Measurements from ENCODE around the gene OVAAL. TPM values are rescaled to one million over a fixed set of nuclear protein-coding genes. Genes with fewer than 3 reads are reported as not detected.
"Not testable (repeated sequence)": the region's sequence is repeated elsewhere in the genome, so short reads cannot be mapped to it uniquely, and the experiment has no call there.

OVAAL gene
- total RNA-seq, 1 donor from 2014 or later, result not detected

DNA sequence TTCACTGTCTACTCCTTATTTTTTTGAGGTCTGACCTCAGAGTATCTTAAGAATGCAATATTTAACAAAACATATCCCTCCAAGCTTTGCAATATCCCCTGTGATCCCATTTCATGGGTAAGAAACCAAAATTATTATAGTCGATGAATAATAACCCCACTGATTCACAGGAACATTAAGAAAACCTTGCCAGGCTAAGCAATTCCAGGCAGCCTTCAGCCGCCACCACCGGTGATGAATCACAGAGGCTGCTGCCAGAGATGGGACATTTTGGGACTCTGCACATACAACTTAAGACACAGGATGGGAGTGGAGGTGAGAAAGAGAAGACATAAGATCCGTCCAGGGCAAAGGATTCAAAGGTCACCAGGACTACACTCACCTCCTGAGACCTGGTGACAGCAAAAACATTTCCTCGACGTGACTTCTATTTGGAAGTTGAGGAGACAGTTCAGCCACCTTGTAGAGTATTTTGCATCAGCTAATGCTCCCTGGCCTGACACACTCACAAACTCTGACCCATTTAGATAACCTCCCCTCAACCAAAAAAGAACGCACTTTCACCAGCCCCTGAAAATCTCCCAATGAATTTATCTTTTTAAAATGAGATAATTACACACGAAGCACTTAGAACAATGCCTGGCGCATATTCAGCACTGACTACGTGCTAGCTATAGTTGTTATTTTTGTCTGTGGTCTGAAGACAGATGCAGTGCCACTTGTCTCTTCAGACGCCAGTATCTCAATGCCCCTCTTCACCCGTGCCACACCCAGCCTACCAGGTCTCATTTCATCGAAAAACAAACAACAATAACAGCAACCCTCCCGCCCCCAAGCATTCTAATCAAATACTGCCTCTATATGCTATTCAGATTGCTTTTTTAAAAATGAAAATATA, 17.8 kb upstream of the OVAAL start:
- no peak for DNase-seq (ENCODE audit: low read depth in 2 of 2)

DNA sequence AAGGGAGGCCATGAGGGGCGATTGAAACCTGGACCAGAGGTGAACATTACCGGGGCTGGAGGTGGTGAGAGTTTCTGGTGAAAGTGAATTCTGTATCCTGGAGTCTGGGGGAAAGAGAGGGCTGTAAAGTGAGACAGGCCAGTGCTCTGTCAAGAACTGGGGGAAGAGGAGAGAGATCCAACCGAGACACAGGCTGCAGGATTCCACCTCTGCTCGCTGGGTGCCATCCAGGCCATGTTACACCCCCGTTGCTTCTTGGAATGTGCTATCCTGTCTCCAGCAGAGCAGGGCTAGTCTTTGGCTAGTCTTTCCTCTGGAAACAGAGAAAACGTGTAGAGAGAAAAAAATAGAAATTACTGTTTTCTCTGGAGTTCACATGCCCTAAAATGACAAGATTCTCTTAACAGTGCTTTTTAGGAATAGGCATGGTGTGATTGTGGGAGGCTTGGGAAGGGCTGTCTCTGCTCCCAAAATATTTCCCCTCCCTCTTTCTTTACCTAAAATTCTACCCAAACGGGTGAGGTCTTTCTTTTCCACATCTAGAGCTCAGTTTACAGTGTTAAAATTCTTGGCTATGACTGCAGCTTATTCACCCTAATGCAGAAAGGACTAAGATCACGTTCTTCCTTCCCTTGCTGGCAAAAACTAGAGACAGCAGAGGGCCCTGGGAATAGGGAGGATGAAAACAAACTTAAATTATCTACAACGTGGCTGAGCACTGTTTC, 16.5 kb upstream of the OVAAL start:
- no peak for DNase-seq (ENCODE audit: low read depth in 2 of 2)

DNA sequence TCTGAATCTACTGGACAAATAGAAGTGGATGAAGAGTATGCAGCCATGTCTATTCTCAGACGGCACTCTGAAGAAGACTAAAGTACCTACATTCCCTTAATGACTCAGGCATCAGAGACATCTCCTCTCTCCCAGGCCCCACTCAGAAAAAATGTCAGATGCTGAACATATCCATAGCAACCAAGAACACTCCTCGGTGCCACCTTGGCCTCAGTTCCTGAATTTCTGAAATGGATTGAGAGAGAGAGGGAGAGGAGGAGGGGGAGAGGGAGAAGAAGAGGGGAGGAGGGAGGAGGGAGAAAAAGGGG, 16.0 kb upstream of the OVAAL start:
- no peak for DNase-seq (ENCODE audit: low read depth in 2 of 2)

DNA sequence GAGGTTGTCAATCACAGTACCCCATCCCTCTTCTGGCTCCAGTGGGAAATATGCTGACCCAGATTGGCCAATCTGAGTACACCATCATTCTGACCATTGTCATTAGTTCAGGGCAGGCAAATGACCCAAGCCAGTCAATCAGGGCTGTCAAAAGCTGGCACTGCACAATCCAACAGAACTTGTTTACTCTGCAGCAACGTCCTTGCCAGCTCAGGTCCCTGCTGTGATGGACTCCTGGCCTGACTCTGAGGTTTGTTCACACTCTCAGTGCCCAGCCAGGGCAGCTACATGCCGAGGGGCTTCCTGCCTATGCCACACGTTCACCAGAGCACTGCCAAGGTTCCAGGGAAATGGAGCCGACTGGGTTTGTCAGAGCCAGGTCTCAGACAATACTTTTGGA, 14.7 kb upstream of the OVAAL start:
- no peak for DNase-seq (ENCODE audit: low read depth in 2 of 2)

DNA sequence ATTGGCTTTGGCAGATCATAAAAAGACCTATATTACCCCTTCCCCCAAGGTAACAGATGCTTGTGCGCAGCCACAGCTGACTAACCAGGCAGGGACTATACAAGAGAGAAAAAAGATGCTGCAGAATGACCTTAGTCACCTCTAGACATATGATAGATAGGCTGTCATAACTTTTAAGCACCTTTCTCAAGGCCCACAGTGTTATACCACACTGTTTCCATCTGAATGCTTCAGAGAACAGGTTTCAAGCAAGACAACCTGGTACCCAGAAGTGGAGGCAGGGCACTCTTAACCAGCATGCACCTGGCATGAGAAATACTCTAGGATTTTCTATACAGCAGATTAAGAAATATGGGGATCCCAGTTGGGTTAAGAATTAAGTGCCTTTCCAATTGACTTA, 12.8 kb upstream of the OVAAL start:
- no peak for DNase-seq (ENCODE audit: low read depth in 2 of 2)

DNA sequence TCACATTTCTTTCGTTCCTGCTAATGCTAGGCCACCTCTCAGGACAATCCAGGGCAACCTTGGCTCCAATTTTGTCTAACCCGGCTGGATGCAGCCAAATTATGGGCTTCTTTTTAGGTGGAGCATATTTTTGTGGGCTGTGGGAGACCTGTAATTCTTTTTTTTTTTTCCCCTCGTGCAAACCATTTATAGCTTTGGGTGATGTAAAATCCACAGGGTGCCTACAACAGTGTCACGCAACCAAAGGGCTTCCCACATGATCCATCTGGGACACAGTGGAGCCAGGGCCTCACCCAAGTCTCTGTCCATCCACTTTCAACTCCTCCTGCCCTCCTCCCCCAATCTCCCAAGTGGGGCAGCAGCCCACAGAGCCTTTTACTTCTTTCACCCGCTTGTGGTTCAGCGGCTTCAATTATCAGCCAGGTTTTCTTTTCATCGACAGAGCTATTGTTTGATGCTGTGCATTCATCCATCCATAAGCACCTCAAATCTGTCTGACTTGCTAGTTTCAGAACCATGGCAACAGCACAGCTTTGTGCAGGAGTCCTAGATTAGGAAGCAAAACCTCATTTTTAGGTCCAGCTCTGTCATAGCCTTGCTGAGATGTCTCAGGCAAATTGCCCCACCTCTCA, 10.0 kb upstream of the OVAAL start:
- DNase-seq (ENCODE audit: low read depth in 2 of 2), result no peak

DNA sequence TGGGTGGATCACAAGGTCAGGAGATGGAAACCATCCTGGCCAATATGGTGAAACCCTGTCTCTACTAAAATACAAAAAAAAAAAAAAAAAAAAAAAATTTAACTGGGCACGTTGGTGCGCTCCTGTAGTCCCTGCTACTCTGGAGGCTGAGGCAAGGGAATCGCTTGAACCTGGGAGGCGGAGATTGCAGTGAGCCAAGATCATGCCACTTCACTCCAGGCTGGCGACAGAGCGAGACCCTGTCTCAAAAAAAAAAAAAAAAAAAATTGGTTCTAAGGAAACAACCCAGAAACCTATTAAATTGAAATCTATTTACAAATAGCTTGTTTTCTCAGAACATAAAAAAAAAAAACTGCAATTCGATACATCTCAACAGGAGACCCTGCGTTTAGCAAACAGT, 9.0 kb upstream of the OVAAL start:
- not testable (repeated sequence) for DNase-seq (ENCODE audit: low read depth in 2 of 2)

DNA sequence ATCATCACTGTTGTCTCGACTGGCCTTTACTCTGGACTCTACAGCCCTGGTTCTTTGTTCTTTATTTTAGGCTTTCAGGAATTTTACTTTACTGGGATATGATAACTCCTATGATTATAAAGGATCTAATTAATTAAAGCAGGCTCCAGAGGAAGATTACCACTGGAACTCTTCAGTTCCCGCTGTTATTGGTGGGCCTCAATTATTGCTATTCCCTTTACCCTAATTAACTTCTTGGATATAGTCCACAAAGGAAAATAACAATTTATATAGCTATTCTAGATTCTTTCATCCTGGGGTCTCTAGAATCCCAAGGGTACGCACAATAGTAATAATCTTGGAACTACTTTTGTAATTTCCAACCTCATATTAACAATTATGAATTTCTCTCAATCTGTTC, 8.5 kb upstream of the OVAAL start:
- no peak for DNase-seq (ENCODE audit: low read depth in 2 of 2)

DNA sequence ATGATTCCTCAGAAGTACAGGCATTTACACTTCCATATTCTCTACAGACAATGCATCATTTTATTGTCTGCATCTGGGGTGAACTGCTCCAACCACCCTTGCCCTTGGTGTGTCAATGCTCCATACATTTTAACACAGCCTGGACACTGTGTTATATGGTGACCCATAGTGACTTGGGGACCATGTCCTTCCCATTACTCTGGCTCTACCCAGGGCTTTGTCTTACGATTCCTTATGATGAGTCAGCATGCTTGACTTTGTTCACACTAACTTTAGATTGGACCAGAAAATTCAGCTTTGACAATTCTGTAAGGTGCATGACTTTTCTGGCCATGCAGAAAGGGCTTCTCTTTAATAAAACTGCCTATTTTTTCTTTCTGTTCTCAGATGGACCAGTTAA, 6.8 kb upstream of the OVAAL start:
- DNase-seq (ENCODE audit: low read depth in 2 of 2), result no peak

DNA sequence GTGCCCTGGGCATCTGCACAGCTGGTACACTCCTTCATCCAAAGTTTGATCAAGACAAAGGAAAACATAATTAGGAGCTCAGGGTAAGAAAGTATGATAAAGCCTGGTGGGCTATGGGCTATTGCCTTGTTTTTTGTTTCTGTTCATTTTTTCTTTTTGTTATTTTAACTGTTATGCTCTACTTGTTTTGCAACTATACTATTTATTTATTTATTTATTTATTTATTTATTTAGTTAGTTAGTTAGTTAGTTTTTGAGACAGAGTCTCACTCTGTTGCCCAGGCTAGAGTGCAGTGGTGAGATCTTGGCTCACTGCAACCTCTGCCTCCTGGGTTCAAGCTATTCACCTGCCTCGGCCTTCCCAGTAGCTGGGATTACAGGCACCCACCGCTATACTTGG, 5.7 kb upstream of the OVAAL start:
- DNase-seq (ENCODE audit: low read depth in 2 of 2), result not testable (repeated sequence)

DNA sequence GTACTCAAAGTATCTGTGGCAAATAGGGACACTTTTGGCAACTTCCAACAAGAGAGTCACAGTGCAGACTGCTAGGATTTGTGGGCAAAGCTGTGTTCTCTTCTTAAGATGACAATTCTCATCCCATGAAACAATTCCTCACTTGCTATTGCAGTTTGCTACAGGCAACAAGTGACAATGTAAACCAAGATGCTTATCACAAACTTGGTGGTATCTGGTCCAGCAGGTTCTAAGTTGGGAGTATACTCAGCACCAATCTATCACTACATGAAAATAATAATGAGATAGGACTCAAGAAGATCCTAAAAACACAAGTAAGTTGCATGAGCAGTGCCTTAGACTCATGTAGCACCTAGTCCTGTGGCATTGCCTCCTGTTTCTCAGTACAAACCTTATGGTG, 3.4 kb upstream of the OVAAL start:
- no peak for DNase-seq (ENCODE audit: low read depth in 2 of 2)

DNA sequence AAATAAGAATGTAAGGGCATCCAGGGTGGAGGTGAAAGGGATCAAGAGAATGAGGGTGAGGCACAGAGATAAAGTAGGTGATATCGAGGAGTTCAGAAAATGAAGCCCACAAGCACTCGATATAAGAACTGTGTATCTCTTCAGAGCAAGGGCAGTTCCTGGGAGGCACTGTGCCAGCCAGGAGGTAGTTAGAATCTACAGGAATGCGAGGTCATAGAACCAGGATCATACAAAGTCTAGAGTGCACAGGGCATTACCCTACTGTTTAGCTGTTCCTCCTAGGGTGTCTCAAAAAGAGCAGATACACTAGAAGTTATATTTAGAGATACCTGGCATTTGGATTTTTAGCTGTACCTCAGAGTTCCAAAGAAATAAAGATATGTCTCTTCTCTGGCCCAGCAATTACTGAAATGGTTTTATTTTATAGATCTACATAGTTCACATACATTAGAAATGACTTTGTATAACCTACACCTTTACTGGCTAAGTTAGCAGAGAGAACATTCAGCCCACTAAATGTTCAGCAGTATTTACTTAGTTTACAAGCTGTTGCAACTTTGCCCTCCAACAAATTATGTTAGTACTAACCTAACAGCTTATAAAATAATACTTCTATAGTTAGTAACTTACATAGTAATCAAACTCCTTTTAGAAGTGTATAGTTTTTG, 1.6 kb downstream of the OVAAL start:
- DNase-seq (ENCODE audit: low read depth in 2 of 2), result no peak

DNA sequence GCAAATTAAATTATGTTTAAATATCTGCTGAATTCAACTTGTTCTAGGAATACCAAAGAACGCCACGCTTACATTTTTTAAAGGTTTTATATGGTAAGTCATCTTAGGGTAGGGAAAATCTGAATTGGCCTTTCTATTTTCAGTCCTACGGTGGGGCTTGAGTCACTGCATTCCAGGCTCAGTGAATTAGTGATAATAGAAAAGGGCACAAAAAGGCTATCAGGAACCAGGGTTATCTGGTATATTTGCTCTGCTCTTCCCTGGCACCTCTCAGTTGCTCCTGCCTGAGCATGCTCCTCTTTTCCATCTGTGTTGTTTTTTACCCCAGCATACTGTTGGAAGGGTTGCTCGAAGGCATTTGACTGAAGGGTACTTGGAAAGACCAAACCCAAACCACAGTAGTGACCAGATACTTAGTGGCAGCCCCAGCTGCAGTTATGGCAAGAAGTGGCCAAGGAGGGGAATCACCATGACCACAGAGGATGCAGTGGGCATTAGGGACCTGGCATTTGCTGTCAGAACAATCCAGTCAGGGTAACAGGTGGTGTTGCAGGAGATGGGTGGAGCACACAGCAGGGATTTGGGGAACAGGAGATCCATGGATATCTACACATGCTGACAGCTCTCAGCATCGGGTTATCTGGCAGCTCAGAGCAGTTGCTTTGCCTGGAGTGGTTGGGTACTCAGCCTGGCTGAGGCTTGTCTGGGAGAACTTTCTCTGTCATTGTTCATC, 2.3 kb downstream of the OVAAL start:
- no peak for DNase-seq (ENCODE audit: low read depth in 2 of 2)

DNA sequence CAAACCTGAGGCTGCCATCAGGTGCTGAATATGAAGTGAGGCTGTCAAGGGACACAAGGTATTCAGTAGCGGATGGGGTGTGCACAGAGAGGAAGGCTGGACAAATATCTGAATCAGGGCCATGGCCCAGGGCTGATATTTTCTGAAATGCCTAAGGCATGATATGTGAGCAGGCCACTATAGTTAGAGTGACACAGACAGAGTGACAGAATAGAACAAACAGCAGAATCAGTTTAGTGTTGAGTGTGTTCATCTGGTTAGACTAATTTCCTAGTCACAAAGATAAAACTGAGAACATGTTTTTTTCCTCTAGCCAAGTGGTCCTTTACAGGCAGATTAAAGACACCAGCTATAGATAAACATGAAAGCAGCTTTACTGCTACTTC, 3.9 kb downstream of the OVAAL start:
- DNase-seq (ENCODE audit: low read depth in 2 of 2), result no peak

DNA sequence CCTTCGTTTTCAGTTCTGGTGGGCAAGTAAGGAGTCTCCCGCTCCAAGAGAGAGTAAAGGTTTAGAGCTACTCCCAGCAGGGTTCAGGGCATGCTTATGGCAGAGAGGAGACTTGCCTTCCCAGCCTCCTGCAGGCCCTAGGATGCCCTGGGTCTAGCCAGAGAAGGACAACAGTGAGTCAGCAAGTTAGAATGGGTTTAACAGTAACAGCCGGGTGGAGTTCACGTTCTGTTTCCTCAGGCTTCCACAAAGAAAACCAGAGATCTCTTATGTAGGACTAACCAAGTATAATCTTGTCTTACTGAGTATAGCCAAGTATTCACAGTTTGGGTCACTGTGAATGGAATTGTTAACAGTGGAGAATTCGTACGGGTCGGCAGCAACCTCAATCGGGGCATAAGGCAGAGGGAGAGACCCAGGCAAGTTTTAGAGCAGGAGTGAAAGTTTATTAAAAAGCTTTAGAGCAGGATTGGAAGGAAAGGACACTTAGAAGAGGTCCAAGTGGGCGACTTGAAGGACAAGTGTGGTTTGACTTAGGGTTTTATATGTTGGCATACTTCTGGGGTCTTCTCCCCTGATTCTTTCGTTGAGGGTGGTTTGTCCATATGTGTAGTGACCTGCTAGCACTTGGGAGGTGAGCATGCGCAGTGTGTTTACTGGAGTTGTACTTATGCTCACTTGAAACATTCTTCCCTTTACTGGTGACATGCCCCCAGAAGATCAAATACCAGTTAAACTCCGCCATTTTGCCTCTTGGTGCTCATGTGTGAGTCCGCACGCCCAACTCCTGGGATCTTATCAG, 4.5 kb downstream of the OVAAL start:
- peak in 1 of 2 donors; percentile 42 for DNase-seq (ENCODE audit: low read depth in 2 of 2)

DNA sequence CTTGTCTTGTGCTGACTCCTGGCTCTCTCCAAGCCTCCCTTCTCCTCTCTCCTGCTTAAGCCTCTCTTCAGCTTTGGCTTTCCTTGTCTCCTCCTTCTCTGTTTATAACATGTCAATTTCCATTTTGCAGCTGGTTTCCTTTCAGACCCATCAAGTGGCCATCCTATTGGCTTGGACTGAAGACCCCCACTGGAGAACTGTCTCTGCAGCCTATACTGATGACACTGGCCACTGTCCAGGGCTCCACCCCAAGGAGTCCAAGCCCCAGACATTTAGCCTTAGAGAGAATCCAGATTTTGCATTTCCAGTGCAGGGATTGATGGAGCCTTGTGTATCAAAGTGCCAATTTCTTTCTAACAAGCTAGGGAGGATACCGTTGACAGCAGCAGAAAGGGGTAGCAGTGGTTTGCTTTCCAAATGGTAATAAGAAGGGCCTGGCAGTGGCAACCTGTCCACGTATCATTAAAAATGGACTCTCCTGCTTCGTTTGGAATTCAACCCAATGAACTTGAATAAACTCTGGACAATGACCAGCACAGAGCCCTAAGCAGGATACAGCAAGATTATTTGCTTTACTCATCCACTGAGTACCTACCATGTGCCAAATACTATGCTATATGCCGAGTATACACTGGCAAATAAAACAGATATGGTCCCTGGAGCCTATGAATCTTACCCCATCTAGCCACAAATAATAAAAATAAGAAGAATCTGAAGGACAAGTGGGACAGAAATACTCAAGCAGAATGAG, 6.5 kb downstream of the OVAAL start:
- DNase-seq (ENCODE audit: low read depth in 2 of 2), result no peak

DNA sequence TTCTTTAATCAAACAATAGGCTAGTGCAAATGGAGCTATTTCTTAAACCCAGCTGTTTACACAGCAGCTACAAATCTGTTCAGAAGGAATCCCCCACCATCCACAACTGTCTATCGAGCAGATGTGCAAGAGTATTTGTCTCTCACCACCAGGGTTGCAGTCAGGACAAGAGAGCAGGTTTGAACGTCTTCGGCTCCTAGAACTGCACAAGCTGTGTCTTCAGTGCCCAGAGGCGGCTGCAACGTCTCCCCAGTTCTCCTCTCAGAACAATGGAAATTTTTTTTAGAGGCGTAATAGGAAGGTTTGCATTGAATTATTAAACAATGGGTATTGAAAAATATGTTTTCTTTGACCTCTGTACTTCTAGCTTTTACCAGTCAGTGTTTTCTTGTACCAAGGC, 7.3 kb downstream of the OVAAL start:
- peak in 1 of 2 donors; percentile 46 for DNase-seq (ENCODE audit: low read depth in 2 of 2)

DNA sequence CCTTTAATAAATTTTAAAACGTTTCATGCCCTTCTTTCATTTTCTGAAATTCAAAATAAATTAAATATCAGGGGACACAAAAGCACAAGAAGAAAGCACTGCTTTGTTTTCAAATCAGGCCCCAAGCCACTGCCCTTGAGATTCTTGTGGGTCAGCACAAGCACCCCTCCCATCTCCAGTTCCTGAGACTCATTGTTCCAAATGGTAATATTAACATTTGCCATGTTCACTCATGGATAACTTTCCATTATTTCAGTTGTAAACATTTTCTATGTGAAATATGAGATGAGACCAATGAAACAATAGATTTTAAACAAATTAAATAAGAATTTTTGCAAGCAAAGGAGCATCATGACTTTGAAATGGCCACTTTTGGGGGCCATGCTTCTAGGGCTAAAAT, 7.7 kb downstream of the OVAAL start:
- DNase-seq (ENCODE audit: low read depth in 2 of 2), result peak in 1 of 2 donors; percentile 11

DNA sequence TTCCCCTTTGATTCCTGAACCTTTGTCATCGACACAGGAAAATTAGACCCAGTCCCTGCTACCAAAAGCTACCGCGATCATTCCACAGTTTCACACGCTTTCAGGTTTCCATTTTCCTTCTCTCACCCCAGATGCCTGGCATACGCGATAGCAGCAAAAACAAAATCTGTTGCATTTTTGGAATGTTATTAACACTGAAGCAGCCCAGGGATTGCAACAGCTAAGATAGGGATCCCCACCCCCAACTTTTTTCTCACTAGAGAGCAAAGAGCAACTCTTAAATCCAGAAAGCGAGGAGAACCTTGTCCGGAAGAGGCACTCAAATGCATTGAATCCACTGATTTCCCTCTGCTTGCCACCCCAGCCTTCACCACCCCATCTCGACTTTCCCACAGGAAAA, 8.9 kb downstream of the OVAAL start:
- no peak for DNase-seq (ENCODE audit: low read depth in 2 of 2)

DNA sequence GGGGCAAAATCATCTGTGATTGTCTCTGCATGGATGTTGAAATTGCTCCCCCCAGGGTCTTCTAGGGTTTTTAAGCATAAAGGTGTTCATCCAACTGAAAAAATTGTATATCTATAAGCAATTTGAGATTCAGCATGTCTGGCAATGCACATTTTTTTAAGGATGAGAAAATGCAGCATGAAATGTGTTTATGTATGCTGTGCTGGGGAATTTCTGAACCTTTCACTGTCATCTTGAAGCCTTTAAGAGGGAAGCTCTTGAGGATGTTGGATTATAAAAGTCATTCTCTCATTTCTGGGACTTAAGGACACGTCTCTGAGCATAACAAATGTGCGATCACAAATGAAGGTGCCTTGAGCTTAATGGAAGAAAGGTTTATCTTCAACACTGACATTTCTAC, 9.4 kb downstream of the OVAAL start:
- no peak for DNase-seq (ENCODE audit: low read depth in 2 of 2)

Data from lung microvascular endothelial cell (primary cell).